ENCODE data around the gene HCRTR2.

HCRTR2 gene

GRCh38 chr6:55320696-55321086 lies 146.4 kb downstream of the HCRTR2 start:
- Histone ChIP-seq H3K4me3 (replicated peaks; ENCODE audit: insufficient read depth, low read length) (no peak overlapping the region), H3K27ac (replicated peaks) (no peak overlapping the region), H3K27me3 (ENCODE audit: insufficient read depth, poor library complexity, severe bottlenecking) (no peaks in the 10 kb centered on the region)
- no peak for TF ChIP-seq POLR2AphosphoS5 (IDR thresholded peaks at IDR 0.05; ENCODE audit: low read depth)
- TF ChIP-seq CTCF (IDR thresholded peaks at IDR 0.05; ENCODE audit: insufficient read depth, low read length) = no peak
- no peak for TF ChIP-seq REST (IDR thresholded peaks at IDR 0.05; ENCODE audit: insufficient replicate concordance, low read depth)
- no peak for TF ChIP-seq GABPA (IDR thresholded peaks at IDR 0.05; ENCODE audit: low read depth)
- no peak for DNase-seq (ENCODE audit: low read depth in 1 of 2, low spot score in 1 of 2)

- Histone ChIP-seq H3K4me3 (replicated peaks; ENCODE audit: insufficient read depth, low read length) (no peak within 1 kb of the TSS), H3K27ac (replicated peaks) (no peak within 1 kb of the TSS), H3K27me3 (ENCODE audit: insufficient read depth, poor library complexity, severe bottlenecking) (no peaks in the 10 kb centered on the region)
- TF ChIP-seq GABPA (IDR thresholded peaks at IDR 0.05; ENCODE audit: low read depth) = no peak
- TF ChIP-seq SPI1 (IDR thresholded peaks at IDR 0.05; ENCODE audit: borderline replicate concordance, low read depth) = no peak
- TF ChIP-seq CTCF (IDR thresholded peaks at IDR 0.05; ENCODE audit: insufficient read depth, low read length) = no peak
- no peak for TF ChIP-seq REST (IDR thresholded peaks at IDR 0.05; ENCODE audit: insufficient replicate concordance, low read depth)
- no peak for TF ChIP-seq POLR2AphosphoS5 (IDR thresholded peaks at IDR 0.05; ENCODE audit: low read depth)
- no peak for DNase-seq (ENCODE audit: low read depth in 1 of 2, low spot score in 1 of 2)
These were observed 152.9 kb downstream of the HCRTR2 start, which contains the start of gene GFRAL for GRCh38 chr6:55327169-55327568. GFRAL (plus strand) TSS chr6:55327469; CDS start chr6:55327555, 86 bp downstream.

Data from HL-60 (cell line).